ENCODE measurements around the gene GSTM5.
"Not testable (repeated sequence)": the region's sequence is repeated elsewhere in the genome, so short reads cannot be mapped to it uniquely, and the experiment has no call there.

DNA sequence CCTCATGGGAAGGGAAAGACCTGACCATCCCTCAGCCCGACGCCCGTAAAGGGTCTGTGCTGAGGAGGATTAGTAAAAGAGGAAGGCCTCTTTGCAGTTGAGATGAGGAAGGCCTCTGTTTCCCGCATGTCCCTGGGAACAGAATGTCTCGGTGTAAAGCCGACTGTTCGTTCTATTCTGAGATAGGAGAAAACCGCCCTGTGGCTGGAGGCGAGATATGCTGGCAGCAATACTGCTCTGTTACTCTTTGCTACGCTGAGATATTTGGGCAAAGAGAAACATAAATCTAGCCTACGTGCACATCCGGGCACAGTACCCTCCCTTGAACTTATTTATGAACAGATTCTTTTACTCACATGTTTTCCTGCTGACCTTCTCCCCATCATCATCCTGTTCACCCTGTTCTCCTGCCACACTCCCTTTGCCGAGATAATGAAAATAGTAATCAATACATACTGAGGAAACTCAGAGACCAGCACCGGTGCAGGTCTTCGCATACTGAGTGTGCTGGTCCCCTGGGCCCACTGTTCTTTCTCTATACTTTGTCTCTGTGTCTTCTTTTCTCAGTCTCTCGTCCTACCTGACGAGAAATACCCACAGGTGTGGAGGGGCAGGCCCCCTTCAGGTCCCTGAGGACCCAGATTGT is 55.1 kb downstream of the GSTM5 start:
- not testable (repeated sequence) for TF ChIP-seq EP300, POLR2AphosphoS5 (IDR thresholded peaks at IDR 0.05)
- TF ChIP-seq, protein P1, sequence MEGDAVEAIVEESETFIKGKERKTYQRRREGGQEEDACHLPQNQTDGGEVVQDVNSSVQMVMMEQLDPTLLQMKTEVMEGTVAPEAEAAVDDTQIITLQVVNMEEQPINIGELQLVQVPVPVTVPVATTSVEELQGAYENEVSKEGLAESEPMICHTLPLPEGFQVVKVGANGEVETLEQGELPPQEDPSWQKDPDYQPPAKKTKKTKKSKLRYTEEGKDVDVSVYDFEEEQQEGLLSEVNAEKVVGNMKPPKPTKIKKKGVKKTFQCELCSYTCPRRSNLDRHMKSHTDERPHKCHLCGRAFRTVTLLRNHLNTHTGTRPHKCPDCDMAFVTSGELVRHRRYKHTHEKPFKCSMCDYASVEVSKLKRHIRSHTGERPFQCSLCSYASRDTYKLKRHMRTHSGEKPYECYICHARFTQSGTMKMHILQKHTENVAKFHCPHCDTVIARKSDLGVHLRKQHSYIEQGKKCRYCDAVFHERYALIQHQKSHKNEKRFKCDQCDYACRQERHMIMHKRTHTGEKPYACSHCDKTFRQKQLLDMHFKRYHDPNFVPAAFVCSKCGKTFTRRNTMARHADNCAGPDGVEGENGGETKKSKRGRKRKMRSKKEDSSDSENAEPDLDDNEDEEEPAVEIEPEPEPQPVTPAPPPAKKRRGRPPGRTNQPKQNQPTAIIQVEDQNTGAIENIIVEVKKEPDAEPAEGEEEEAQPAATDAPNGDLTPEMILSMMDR (IDR thresholded peaks at IDR 0.05) = not testable (repeated sequence)

Measured in suprapubic skin (tissue), 4 donors.